ENCODE measurements around the gene LAP3. TPM values are rescaled to one million over a fixed set of nuclear protein-coding genes. Genes with fewer than 3 reads are reported as not detected.
"Not testable (repeated sequence)": the region's sequence is repeated elsewhere in the genome, so short reads cannot be mapped to it uniquely, and the experiment has no call there.

The LAP3 gene
- total RNA-seq, 1 experiment from 2014 or later, result 90.9 TPM

GRCh38 chr4:17561195-17561909 lies 15.6 kb upstream of the LAP3 start:
- DNase-seq (ENCODE audit: low read depth), result peak; percentile 53

- DNase-seq (ENCODE audit: low read depth), result no peak
Observed at GRCh38 chr4:17562157-17562556, 14.8 kb upstream of the LAP3 start.

DNA sequence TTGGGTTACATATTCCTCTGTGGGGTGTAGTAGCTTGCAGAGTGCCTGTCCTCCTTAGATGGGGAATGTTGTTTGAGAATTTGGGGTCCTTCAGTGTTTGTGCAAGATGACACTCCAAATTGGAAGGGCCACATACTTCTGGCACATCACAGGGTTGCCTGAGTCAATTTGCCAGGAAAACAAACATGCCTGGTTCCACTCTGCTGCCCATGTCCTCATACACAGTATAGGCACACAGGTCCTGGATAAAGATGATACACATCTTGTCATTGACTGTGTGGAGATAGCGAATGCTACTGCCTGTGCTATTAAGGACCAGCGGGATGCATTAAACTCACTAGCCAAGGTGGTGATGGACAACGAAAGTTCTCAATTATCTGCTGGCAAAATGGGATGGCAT lies 11.2 kb upstream of the LAP3 start:
- no peak for DNase-seq (ENCODE audit: low read depth)

DNA sequence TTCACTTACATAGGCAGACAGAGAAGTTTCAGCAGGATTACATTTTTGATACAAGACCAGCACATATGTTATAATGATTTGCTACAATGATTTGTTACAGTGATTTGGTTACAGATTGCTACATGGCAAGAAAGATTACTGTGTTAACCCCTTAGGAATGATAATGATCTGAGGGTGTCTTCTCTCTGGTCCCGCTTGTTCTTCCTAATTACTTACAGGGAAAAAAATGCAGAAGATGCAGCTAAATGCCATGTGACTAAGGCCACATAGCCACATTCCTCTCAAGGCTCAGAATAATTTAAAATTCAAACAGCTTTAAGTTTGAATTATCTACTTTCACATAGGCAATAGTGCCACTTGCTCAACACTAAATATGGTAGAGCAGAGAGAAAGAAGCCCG lies 9.7 kb upstream of the LAP3 start:
- no peak for DNase-seq (ENCODE audit: low read depth)

- DNase-seq (ENCODE audit: low read depth), result no peak
Observed at GRCh38 chr4:17574206-17574605, 2.8 kb upstream of the LAP3 start.

GRCh38 chr4:17575177-17575576 lies 1.8 kb upstream of the LAP3 start:
- DNase-seq (ENCODE audit: low read depth), result not testable (repeated sequence)

DNA sequence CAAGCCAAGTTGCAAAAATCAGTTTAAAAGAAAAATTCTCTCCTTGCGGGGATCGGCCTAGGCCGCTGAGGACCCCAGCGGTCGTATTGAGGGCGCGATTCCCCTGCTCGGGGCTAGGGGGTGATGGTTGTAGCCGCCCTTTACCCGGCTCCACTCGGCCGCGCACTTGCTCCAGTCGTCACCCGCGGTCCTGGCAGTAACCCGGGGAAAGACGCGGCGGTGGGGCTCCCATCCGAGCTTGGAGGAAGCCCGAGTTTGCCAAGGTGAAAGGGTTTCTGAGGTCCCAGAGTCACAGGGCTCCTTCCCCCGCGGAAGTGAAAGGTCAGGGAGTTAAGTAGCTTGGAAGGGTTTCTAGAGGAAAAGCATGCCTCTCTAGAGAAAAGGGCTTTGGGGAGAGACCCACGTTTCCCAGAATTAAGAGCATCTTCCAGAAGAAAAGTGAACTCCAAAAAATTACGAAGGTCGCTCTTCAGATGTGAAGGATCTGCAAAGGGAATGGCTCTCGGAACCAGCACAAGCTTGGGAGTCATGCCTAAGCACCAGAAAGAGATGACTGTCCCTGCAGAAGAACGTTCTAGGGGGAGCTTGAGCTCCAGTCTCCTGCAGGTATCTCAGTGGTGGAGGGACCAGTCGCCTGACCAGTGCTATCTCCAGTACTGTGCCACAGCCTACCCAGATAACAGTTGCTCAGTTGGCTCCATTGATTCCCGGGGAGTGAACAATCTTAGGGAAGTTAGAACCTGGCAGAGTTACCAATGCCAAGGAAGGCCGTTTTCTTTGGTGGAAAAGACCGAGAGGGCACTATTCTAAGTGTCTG lies 875 bp downstream of the LAP3 start:
- DNase-seq (ENCODE audit: low read depth), result peak; percentile 36

DNA sequence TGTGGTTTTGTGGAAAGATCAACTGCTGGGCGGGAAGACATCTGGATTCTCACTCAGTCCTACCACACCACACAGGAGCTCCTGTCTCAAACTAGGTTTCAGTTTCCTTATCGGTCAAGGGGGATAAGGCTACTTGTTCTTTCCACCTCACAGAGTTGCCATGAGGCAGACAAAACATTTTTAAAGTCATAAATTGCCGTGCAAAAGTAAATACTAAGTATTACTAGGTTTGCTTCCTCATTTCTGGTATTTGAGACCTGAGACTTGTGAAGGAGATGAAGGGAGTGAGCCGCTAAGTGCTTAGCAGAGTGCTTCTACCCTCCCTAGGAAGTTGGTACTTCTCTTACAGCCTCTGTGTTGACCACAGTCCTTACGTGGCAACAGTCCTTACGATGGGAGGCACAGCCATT lies 1.5 kb downstream of the LAP3 start:
- DNase-seq (ENCODE audit: low read depth), result peak; percentile 23

DNA sequence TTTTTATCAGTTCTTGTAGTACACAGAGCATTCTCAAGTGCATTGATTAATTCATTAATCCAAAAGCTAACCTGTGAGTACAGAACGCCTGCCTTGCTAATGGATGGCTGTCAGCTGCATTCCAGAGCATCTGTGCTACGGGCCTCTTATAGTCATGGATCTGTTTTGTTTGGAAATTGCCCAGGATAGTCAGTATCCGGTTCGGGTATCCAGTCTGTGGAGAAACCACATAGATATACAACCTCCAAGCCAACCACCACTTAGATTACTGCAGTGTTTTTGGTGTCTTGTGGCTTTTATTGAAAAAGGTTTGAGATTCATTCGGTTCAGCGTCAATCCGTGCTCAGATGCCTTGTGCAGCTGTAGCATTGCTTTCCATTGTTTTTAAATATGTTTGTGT lies 4.0 kb downstream of the LAP3 start:
- DNase-seq (ENCODE audit: low read depth), result peak; percentile 62

DNA sequence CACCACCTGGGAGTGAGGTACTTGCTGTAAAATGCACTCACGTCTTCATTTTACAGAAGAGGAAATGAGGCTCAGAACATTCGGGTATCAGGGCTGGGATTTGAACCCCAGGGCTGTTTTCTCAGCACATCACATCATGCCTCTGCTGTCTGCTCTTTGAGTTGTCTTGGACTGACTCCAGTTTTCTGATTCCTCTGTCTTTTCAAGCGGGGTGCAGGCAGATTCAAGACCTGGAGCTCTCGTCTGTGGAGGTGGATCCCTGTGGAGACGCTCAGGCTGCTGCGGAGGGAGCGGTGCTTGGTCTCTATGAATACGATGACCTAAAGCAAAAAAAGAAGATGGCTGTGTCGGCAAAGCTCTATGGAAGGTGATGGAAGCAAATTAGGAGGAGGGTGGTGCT lies 6.3 kb downstream of the LAP3 start:
- no peak for DNase-seq (ENCODE audit: low read depth)

- DNase-seq (ENCODE audit: low read depth), result no peak
Observed at GRCh38 chr4:17583941-17584340, 6.9 kb downstream of the LAP3 start.

GRCh38 chr4:17584521-17585213 lies 7.7 kb downstream of the LAP3 start:
- no peak for DNase-seq (ENCODE audit: low read depth)

- no peak for DNase-seq (ENCODE audit: low read depth)
Observed at GRCh38 chr4:17587094-17587822, 10.3 kb downstream of the LAP3 start.

DNA sequence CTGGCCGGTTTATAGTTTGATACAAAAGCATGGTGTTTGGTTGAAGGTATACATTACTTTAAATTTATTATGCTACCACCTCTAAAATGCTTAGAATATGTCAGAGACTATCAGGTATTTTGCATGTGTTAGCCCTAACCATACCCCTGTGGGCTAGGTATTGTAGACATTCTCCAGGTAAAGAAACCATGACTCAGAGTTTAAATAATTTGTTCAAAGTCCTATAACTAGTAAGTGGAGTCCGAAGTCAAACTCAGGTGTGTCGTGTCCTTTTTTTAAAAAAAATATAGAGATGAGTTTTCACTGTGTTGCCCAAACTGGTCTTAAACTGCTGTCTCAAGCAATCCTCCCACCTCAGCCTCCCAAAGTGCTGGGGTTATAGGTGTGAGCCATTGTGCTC lies 12.4 kb downstream of the LAP3 start:
- DNase-seq (ENCODE audit: low read depth), result no peak

DNA sequence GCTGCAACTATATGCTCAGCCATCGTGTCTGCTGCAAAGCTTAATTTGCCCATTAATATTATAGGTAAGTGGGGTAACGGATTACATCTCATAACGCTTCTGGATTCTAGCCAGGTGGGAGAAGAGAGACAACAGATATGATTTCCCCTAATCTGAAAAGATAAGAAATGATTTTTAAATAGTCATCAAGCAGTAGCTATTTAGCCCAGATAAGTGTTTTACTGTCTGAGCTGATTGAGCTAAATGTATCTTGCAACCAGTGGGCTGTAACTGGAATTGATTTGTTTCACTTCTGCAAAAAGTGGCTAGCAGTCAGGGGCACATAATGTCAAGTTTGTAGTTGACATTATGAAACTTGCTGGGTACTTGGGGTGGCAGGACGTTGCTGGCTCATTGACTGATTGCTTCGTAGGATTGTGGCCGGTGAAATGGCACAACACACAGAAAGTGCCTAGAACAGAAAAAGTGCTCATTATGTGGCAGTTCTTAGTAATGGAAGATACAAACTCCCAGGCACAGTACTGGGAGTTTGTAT lies 18.5 kb downstream of the LAP3 start:
- DNase-seq (ENCODE audit: low read depth), result no peak

DNA sequence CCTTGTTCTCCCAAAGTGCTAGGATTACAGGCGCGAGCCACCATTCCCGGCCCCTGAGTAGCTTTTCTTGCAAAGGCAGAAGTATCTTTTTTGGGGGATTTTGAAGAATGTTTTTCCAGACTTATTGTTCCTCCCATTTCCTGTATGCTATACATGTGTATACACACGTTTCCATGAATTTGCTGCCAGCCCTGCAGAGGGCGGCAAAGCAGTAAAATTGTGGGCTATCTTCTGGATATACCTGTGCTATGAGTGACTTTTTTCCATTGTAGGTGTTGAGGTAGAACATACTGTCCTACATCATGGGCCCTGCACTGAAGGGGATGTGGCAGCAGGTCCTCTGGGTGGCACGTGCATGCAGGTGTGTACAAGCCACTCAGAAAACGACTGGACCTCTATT lies 20.5 kb downstream of the LAP3 start:
- peak; percentile 11 for DNase-seq (ENCODE audit: low read depth)

GRCh38 chr4:17599826-17600225 lies 22.8 kb downstream of the LAP3 start:
- DNase-seq (ENCODE audit: low read depth), result no peak

DNA sequence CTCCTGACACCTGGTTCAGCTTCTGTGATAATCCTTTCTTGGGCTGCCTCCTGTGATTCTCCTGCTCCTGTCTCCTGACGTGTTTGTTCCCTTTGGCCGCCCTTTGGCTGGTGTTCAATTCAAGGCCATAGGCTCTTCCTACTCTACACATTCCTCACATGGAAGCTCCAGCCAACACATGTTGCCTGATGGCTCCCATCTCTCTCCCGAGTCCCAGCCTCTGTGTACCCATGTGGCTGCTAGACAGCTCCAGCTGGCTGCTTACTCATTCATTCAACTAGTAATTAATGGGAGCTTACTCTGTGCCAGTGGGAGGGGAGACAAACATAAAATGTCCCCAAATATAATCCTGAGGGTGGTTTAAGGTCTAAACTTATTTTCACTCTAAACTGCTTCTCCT lies 28.2 kb downstream of the LAP3 start:
- no peak for DNase-seq (ENCODE audit: low read depth)

DNA sequence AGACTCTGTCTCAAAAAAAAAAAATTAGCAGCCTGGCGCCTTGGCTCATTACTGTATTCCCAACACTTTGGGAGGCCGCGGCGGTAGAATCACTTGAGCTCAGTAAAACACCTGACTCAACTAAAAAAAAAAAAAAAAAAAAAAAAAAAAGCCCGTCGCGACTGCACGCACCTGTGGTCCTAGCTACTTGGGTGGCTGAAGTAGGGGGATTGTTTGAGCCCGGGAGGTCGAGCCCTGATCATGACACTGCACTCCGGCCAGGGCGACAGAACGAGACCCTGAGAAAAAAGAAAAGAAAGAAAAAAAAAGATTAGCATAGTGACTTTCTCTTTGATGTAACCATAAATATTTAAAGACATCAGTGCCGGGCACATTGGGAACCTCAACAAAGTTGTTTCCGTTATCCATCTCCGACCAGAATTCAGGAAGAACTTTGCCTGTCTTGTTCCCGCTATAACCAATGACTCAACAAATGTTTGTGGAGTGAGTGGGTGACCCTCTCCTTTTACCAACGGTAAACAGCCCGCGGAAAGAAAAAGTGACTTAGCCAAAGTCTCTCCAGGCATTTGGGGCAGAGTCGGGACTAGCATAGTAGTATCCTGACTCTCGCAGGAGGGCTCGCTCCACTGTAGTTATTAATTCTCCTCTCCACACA lies 36.9 kb downstream of the LAP3 start:
- DNase-seq (ENCODE audit: low read depth), result peak; percentile 61

DNA sequence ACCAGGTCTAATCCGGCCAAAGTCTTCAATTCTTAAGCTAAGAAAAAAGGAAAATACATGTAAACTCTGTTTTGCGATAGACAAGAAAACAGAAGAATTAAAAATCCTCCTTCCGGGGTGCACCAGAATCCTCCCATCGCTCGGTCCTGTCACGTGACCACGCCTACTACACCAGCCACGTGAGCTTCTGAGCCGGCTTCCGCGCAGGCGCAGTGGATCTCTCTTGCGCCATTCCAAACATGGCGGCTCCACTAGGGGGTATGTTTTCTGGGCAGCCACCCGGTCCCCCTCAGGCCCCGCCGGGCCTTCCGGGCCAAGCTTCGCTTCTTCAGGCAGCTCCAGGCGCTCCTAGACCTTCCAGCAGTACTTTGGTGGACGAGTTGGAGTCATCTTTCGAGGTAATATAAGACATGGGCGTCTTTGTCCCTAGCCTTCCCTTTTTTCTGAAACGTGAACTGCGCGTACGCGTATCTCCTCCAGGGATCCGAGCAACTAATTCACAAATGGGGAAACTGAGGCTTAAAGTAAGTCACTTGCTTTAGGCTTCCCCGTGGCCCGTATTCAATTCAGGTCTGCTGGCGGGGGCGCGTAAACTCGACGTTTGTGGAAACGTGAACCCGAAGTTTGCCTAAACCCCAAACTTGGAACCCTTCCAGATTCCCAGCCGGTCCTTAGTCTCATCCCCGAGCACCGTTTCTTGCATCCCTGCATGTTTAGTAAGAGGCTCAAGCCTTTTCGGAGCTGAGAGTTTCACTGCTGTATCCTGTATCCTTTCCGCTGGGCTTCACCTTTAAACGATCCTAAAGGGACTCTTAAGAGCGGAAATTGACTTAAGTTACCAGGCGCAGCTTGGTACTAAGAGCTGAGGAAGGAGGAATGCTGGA lies 37.7 kb downstream of the LAP3 start, which contains the start of gene MED28:
Gene MED28, plus strand, starts transcription at position 226 of the 884 bp plus-strand sequence. Its CDS starts 14 bp downstream, at position 240.
- DNase-seq (ENCODE audit: low read depth), result peak; percentile 96

All from Daoy (cell line).